Endothelial cell of umbilical vein (primary cell): ENCODE measurements around the gene PRLR.

Experiments
- EZH2 ChIP-seq: IDR thresholded peaks from 2 replicates; pipeline ENCODE4 v1.6.1; 2012; ENCODE audit warnings: borderline replicate concordance, low read depth, mild to moderate bottlenecking, moderate library complexity, low read length, inconsistent platforms; ENCODE audit not compliant: severe bottlenecking
- FOS ChIP-seq: IDR thresholded peaks from 2 replicates; pipeline ENCODE4 v1.6.1; 2011; ENCODE audit warnings: mild to moderate bottlenecking, low read length, moderate library complexity, borderline replicate concordance; ENCODE audit not compliant: insufficient read depth
- GATA2 ChIP-seq: IDR thresholded peaks from 2 replicates; pipeline ENCODE4 v1.7.0; 2011; ENCODE audit warnings: low read depth, mild to moderate bottlenecking, moderate library complexity, mixed read lengths, low read length; ENCODE audit not compliant: insufficient read length, insufficient read depth
- JUN ChIP-seq: IDR thresholded peaks from 2 replicates; pipeline ENCODE4 v1.6.1; 2011; ENCODE audit warnings: borderline replicate concordance, low read depth; ENCODE audit not compliant: insufficient read length, insufficient read depth
- MYC ChIP-seq: IDR thresholded peaks from one replicate; pipeline ENCODE4 v1.6.1; 2011; ENCODE audit warnings: mild to moderate bottlenecking, low read depth, low read length
- POLR2A ChIP-seq: IDR thresholded peaks from 2 replicates; pipeline ENCODE4 v1.6.1; 2012; ENCODE audit warnings: low read depth, mild to moderate bottlenecking, control low read depth, low read length
- POLR2AphosphoS5 ChIP-seq: IDR thresholded peaks from 2 replicates; pipeline ENCODE4 v1.6.1; 2012; ENCODE audit warnings: low read depth, mild to moderate bottlenecking, control low read depth, low read length, moderate library complexity; ENCODE audit not compliant: insufficient read depth
- TF ChIP-seq, protein P1 (sequence below), 2 donors: IDR thresholded peaks; 1 replicate in 1 of 2; 2 replicates in 1 of 2; pipeline ENCODE4 v1.5.1; 2011; ENCODE audit warnings: low read length in 2 of 2, mild to moderate bottlenecking in 2 of 2, moderate library complexity in 2 of 2, control low read depth in 1 of 2, inconsistent platforms in 1 of 2, low read depth in 1 of 2; ENCODE audit not compliant: insufficient read depth in 1 of 2; ENCODE audit errors: extremely low read depth in 1 of 2
- TF ChIP-seq, protein P2 (sequence below): IDR thresholded peaks from 2 replicates; pipeline ENCODE4 v1.6.1; 2011; ENCODE audit not compliant: insufficient read depth, insufficient read length

DNA sequence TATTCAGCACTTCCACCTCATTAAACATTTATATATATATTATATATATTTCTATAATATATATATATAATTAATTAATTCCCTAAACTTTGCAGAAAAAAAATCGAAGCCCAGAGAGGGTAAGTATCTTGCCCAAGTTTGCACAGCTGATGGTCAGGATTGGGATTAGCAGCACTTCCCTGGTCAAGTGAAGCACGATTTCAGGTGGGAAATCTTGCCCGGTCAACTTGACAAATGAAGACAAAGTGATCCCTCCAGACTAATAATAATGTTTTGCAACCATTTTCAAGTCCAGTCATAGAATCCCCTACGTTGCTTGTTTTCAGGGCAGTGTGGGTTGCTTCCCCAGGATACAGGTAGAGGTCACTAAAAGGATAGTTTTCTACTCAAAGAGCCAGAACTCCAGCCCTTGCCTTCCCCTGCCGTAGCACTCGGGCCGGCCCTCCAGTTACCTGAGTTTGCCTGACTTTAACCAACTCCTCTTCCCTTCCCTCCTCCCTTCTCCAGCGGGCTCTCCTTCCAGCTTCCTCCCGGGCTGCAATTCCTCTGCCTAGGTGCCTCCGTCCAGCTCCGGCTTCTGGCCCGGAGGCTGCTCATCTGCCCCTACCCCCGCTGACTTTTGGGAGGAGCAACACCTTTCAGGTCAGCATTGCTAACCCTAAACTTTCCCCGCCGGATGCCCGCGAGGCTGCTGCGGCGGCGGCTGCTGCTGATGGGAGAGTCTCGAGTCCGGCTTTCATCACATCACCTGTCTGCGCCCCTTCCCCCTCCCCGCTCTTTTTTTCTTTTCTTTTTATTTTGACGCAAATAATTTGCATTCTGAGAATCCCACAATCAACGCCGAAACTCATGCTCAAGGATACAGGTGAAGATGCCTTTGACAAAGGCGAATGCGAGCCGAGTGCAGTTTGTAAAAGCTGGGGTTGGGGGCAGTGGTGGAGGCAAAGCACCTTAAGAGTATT lies 930 bp downstream of the PRLR start:
- TF ChIP-seq, protein P1, sequence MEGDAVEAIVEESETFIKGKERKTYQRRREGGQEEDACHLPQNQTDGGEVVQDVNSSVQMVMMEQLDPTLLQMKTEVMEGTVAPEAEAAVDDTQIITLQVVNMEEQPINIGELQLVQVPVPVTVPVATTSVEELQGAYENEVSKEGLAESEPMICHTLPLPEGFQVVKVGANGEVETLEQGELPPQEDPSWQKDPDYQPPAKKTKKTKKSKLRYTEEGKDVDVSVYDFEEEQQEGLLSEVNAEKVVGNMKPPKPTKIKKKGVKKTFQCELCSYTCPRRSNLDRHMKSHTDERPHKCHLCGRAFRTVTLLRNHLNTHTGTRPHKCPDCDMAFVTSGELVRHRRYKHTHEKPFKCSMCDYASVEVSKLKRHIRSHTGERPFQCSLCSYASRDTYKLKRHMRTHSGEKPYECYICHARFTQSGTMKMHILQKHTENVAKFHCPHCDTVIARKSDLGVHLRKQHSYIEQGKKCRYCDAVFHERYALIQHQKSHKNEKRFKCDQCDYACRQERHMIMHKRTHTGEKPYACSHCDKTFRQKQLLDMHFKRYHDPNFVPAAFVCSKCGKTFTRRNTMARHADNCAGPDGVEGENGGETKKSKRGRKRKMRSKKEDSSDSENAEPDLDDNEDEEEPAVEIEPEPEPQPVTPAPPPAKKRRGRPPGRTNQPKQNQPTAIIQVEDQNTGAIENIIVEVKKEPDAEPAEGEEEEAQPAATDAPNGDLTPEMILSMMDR (IDR thresholded peaks at IDR 0.05; ENCODE audit: extremely low read depth in 1 of 2, insufficient read depth in 1 of 2, low read depth in 1 of 2, low read length in 2 of 2) = no peak
- no peak for TF ChIP-seq POLR2A
- peak; percentile 55 for TF ChIP-seq EZH2
- TF ChIP-seq POLR2AphosphoS5 = no peak
- TF ChIP-seq GATA2 = no peak
- no peak for TF ChIP-seq MYC
- TF ChIP-seq, protein P2, sequence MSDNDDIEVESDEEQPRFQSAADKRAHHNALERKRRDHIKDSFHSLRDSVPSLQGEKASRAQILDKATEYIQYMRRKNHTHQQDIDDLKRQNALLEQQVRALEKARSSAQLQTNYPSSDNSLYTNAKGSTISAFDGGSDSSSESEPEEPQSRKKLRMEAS = no peak
- no peak for TF ChIP-seq FOS
- TF ChIP-seq JUN = no peak
